GM12878 (cell line): ENCODE measurements around the gene RFC4. TPM values are rescaled to one million over a fixed set of nuclear protein-coding genes. Genes with fewer than 3 reads are reported as not detected.

Source experiments
- ATAC-seq: fragments of 200-7000 bp; cut with Tn5 transposase; 3 replicates; pipeline ENCODE4 v1.9.1; 2020; ENCODE audit warnings: mild to moderate bottlenecking, moderate library complexity
- BruUV-seq: library from RNA; stranded (reverse); fragments of 400-500 nt; replicated peaks from 2 replicates; lab custom pipeline; 2021; lab: Mats Ljungman, UMichigan
- CTCF ChIA-PET: fragments of 300-600 bp; sonication (Branson Sonifier 250); formaldehyde crosslinking; extraction: SDS; loops from one replicate; lab custom pipeline; 2021; ENCODE audit warnings: inconsistent platforms; lab: Yijun Ruan, JAX
- POLR2A ChIA-PET: fragments of 350-600 bp; formaldehyde crosslinking; extraction: SDS; loops from one replicate; lab custom pipeline; 2021; ENCODE audit warnings: inconsistent platforms; lab: Charles Lee
- RAD21 ChIA-PET: fragments of 300-600 bp; sonication (Branson Sonifier 250); formaldehyde crosslinking; loops from one replicate; lab custom pipeline; 2023; ENCODE audit warnings: antibody characterized with exemption; ENCODE audit not compliant: unreplicated experiment; lab: Charles Lee
- SMC1A ChIA-PET: fragments of 300-600 bp; sonication (Branson Sonifier 250); formaldehyde crosslinking; loops from one replicate; lab custom pipeline; 2023; ENCODE audit not compliant: unreplicated experiment, uncharacterized antibody; lab: Charles Lee
- DNase-seq: peaks from one replicate; pipeline ENCODE4 v3.0.0-alpha.2; 2011; ENCODE audit warnings: low read depth, low spot score
- FAIRE-seq: peaks from 3 replicates; lab custom pipeline; 2011; peaks lifted over from hg19 to GRCh38; lab: Jason Lieb, UNC
- H2AFZ ChIP-seq: 2 replicates; pipeline ENCODE4 v1.6.0; 2011; ENCODE audit warnings: low read depth, low read length, control low read depth; ENCODE audit not compliant: control insufficient read depth
- H3K27ac ChIP-seq: 2 replicates; pipeline ENCODE4 v1.5.1; 2011; ENCODE audit warnings: control low read depth; ENCODE audit not compliant: control insufficient read depth, insufficient read depth
- H3K27me3 ChIP-seq, 2 experiments: replicated peaks in 1 of 2; 2 replicates each; pipeline versions ENCODE4 v1.6.0 to v1.6.1; 2011; ENCODE audit warnings: low read length in 1 of 2; ENCODE audit not compliant: control insufficient read depth in 2 of 2, insufficient read depth in 2 of 2
- H3K36me3 ChIP-seq, 2 experiments: 2 replicates each; pipeline ENCODE4 v1.5.1; 2011; ENCODE audit warnings: low read length in 1 of 2; ENCODE audit not compliant: control insufficient read depth in 2 of 2, insufficient read depth in 2 of 2
- H3K4me1 ChIP-seq: 2 replicates; pipeline ENCODE4 v1.6.1; 2011; ENCODE audit warnings: mild to moderate bottlenecking, low read length, moderate library complexity, mixed read lengths; ENCODE audit not compliant: control insufficient read depth, insufficient read depth
- H3K4me2 ChIP-seq: 2 replicates; pipeline ENCODE4 v1.6.0; 2011; ENCODE audit warnings: control low read depth; ENCODE audit not compliant: control insufficient read depth, insufficient read depth
- H3K4me3 ChIP-seq: fragments of 200-600 bp; sonication (generic); 2 replicates; pipeline ENCODE4 v1.5.1; 2016
- H3K79me2 ChIP-seq: 2 replicates; pipeline ENCODE4 v1.6.0; 2011; ENCODE audit warnings: low read length; ENCODE audit not compliant: control insufficient read depth, insufficient read depth
- H3K9ac ChIP-seq: 2 replicates; pipeline ENCODE4 v1.8.0; 2011; ENCODE audit warnings: low read length, control low read depth, mixed read lengths; ENCODE audit not compliant: control insufficient read depth, insufficient read depth
- H3K9me3 ChIP-seq: replicated peaks from 3 replicates; pipeline ENCODE4 v1.5.1; 2011; ENCODE audit warnings: mild to moderate bottlenecking, low read length; ENCODE audit not compliant: control insufficient read depth, insufficient read depth
- H4K20me1 ChIP-seq: 2 replicates; pipeline ENCODE4 v1.6.0; 2011; ENCODE audit not compliant: control insufficient read depth, insufficient read depth
- BHLHE40 ChIP-seq, 2 experiments: fragments of 450-650 bp in 1 of 2; IDR thresholded peaks; 2 replicates each; pipeline ENCODE4 v1.6.1; 2011 to 2017; ENCODE audit warnings: low read depth in 2 of 2, borderline replicate concordance in 1 of 2, improper control_type of control experiment in 1 of 2, low read length in 1 of 2, mild to moderate bottlenecking in 1 of 2
- CHD2 ChIP-seq: IDR thresholded peaks from 2 replicates; pipeline ENCODE4 v1.6.1; 2011; ENCODE audit warnings: low read depth, low read length, improper control_type of control experiment, borderline replicate concordance
- EED ChIP-seq: sonication (generic); IDR thresholded peaks from 2 replicates; pipeline ENCODE4 v1.6.1; 2016; ENCODE audit warnings: antibody characterized with exemption, low read depth
- EGR1 ChIP-seq, 2 experiments: IDR thresholded peaks; 1 replicate in 1 of 2; 2 replicates in 1 of 2; pipeline ENCODE4 v1.6.1; 2011 to 2012; ENCODE audit warnings: low read depth in 2 of 2, low read length in 2 of 2, borderline replicate concordance in 1 of 2, mild to moderate bottlenecking in 1 of 2, moderate library complexity in 1 of 2
- ETV6 ChIP-seq, 2 experiments: fragments of 450-650 bp in 1 of 2; IDR thresholded peaks in 1 of 2; conservative IDR thresholded peaks in 1 of 2; 2 replicates each; pipeline ENCODE4 v1.6.1; 2014; ENCODE audit warnings: antibody characterized with exemption in 1 of 2, borderline replicate concordance in 1 of 2, low read depth in 1 of 2, mild to moderate bottlenecking in 1 of 2, moderate library complexity in 1 of 2
- FOXM1 ChIP-seq: IDR thresholded peaks from 2 replicates; pipeline ENCODE4 v1.6.1; 2012; ENCODE audit warnings: low read depth, mild to moderate bottlenecking, inconsistent platforms, low read length, moderate library complexity
- HCFC1 ChIP-seq: fragments of 150-350 bp; IDR thresholded peaks from 2 replicates; pipeline ENCODE4 v1.6.1; 2014; ENCODE audit warnings: low read length
- NFYB ChIP-seq: IDR thresholded peaks from 2 replicates; pipeline ENCODE4 v1.6.1; 2011; ENCODE audit warnings: low read depth, mild to moderate bottlenecking, low read length, improper control_type of control experiment, moderate library complexity; ENCODE audit not compliant: insufficient read depth
- NR2C2 ChIP-seq: IDR thresholded peaks from 2 replicates; pipeline ENCODE4 v1.6.1; 2011; ENCODE audit warnings: borderline replicate concordance, low read depth; ENCODE audit not compliant: control insufficient read depth, insufficient read length
- RAD21 ChIP-seq: IDR thresholded peaks from 2 replicates; pipeline ENCODE4 v1.6.1; 2011; ENCODE audit warnings: mild to moderate bottlenecking, low read depth, low read length, moderate library complexity; ENCODE audit not compliant: insufficient read depth
- RB1 ChIP-seq: fragments of 450-650 bp; formaldehyde crosslinking; IDR thresholded peaks from 2 replicates; pipeline ENCODE4 v1.6.1; 2017; ENCODE audit warnings: mild to moderate bottlenecking, borderline replicate concordance
- SREBF2 ChIP-seq: IDR thresholded peaks from 2 replicates; pipeline ENCODE4 v1.6.1; 2012; ENCODE audit warnings: mild to moderate bottlenecking, low read length
- SUZ12 ChIP-seq: fragments of 200-600 bp; sonication (generic); IDR thresholded peaks from one replicate; pipeline ENCODE4 v1.6.1; 2018; ENCODE audit warnings: antibody characterized with exemption, mild to moderate bottlenecking; ENCODE audit not compliant: unreplicated experiment
- TBL1XR1 ChIP-seq: IDR thresholded peaks from 2 replicates; pipeline ENCODE4 v1.6.1; 2012; ENCODE audit warnings: low read depth, low read length, improper control_type of control experiment
- TCF12 ChIP-seq: IDR thresholded peaks from 2 replicates; pipeline ENCODE4 v1.6.1; 2011; ENCODE audit warnings: low read depth, mild to moderate bottlenecking, low read length
- WGBS: methylation state at CpG from one replicate; pipeline ENCODE4 v1.1.6; 2016; ENCODE audit warnings: low lambda C conversion rate; ENCODE audit not compliant: insufficient replicate concordance, insufficient coverage; ENCODE audit errors: missing lambda C conversion rate; 5-methylcytosine and 5-hydroxymethylcytosine counted together
- in situ Hi-C: fragments of 300-500 bp; cut with MboI; formaldehyde crosslinking; loops from 9 replicates; pipeline ENCODE4 v1.14.3; 2018; ENCODE audit warnings: mixed read lengths
- intact Hi-C: fragments of 100-400 bp; cut with micrococcal nuclease; formaldehyde crosslinking; loops from one replicate; pipeline ENCODE4 v1.14.2; 2022; ENCODE audit not compliant: unreplicated experiment
- polyA plus RNA-seq, 11 experiments: library from polyadenylated mRNA; depleted of rRNA in 4 of 11; unstranded in 6 of 11; stranded (reverse) in 5 of 11; fragments of >200 nt; fragmentation: Nextera tagmentation in 4 of 11; fragmentation: Illumina TruSeq in 1 of 11; extraction: Ambion mirVana in 4 of 11; extraction: Trizol in 1 of 11; gene quantifications; 1 replicate in 1 of 11; 2 replicates in 10 of 11; pipeline versions ENCODE4 v1.2.1 to v1.2.3, GENCODE V29; 2011 to 2016; ENCODE audit warnings: inconsistent platforms in 2 of 11, missing spikeins in 2 of 11, low read depth in 1 of 11
- total RNA-seq, 4 experiments: library from RNA; depleted of rRNA in 3 of 4; stranded (reverse); fragments of >200 nt in 3 of 4; fragmentation: Illumina TruSeq in 1 of 4; extraction: Trizol in 1 of 4; gene quantifications; 2 replicates each; pipeline versions ENCODE4 v1.2.1 to v1.2.3, GENCODE V29; 2013 to 2021
- TF ChIP-seq, protein P1 (sequence below): IDR thresholded peaks from 2 replicates; pipeline ENCODE4 v1.6.1; 2012; ENCODE audit warnings: low read depth, low read length, improper control_type of control experiment
- TF ChIP-seq, protein P2 (sequence below), 3 experiments: IDR thresholded peaks in 2 of 3; conservative IDR thresholded peaks in 1 of 3; 2 replicates each; pipeline ENCODE4 v1.5.1; 2011; ENCODE audit warnings: low read depth in 3 of 3, low read length in 3 of 3, mild to moderate bottlenecking in 3 of 3, control low read depth in 2 of 3, moderate library complexity in 2 of 3, inconsistent platforms in 1 of 3, mixed read lengths in 1 of 3; ENCODE audit not compliant: control insufficient read depth in 2 of 3, insufficient read depth in 1 of 3; ENCODE audit errors: extremely low read depth in 1 of 3

The RFC4 gene
- total and polyA plus RNA-seq, 10 of the 15 experiments (the other 5 are each of a cell fraction or from before 2014, with no cell fraction given): 49.1 to 144 (median 112) TPM

DNA sequence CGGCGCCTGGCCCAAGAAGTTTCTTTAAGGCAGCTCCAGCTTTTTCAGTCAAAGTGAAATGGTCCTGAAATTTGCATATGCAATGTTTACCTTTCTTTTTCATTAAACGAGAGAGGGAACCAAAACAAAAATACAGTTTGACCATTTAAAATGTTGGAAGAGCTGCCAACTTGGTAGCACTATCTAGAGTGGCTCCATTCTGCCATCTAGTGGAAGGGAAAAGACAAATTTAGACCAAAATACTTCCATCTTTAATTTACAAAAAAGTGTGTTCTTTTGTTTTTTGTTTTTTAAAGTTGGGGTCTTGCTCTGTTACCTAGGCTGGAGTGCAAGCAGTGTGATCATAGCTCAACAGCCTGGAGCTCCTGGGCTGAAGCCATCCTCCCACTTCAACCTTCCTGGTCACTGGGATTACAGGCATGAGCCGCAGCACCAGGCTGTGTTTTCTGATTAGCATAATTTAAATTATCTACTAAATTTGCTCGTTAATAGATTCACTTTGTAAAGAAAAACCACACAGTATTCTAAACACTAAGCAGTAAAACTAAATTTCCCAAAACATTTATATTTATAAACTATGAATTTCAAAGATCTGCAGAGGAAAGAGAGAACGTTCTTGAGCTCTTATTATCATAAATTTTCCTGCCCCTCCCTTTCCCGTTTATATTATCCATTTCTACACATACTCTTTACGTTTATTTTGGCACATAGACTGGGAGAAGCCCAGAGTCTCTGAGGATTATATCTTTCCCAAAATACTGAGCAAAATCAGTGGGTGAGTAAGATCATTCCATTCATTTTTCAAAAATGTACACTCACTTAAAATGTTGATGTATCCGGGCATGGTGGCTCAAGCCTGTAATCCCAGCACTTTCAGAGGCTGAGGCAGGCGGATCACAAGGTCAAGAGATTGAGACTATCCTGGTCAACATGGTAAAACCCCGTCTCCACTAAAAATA is 15.4 kb upstream of the RFC4 start:
- H3K4me3 ChIP-seq: no peak overlapping the region
- in situ Hi-C loops: loop anchor here (5.0 kb wide), 1 partner anchor 204 kb away; no protein-coding TSS in a partner anchor
- no peak overlapping the region for H3K4me2 ChIP-seq
- ChIA-PET RAD21 (interaction anchor here (0.5 to 3.4 kb wide), 7 partner anchors 38 to 344 kb away, joined by 3 to 45 read pairs (median 3); no protein-coding TSS in a partner anchor), POLR2A (interaction anchor here (0.6 kb wide), 1 partner anchor 210 kb away, joined by 3 read pairs; no protein-coding TSS in a partner anchor), CTCF (interaction anchor here (0.5 to 9.3 kb wide), 27 partner anchors 9 to 1161 kb away, joined by 3 to 183 read pairs (median 4); partner anchors contain the start of gene AHSG), SMC1A (interaction anchor here (0.7 to 2.7 kb wide), 14 partner anchors 13 to 878 kb away, joined by 3 to 25 read pairs (median 4); partner anchors contain the start of genes AHSG and EIF4A2)
- H2AFZ ChIP-seq: no peak overlapping the region
- H3K27ac ChIP-seq: no peak overlapping the region
- no peaks in the 10 kb centered on the region for H3K4me1 ChIP-seq
- no peaks in the 10 kb centered on the region for H3K36me3 ChIP-seq
- 32% methylated on average over 11 of the region's 11 CpGs for WGBS
- BruUV-seq: no TSS peak
- H3K79me2 ChIP-seq: no peaks in the 10 kb centered on the region
- peaks cover 4% of the 10 kb centered on the region; the same call in 1 of the 2 replicates for H4K20me1 ChIP-seq
- no peaks in the 10 kb centered on the region for H3K9me3 ChIP-seq
- H3K9ac ChIP-seq: no peak overlapping the region
- intact Hi-C loops: loop anchor here (1.0 kb wide), 1 partner anchor 206 kb away; no protein-coding TSS in a partner anchor
- H3K27me3 ChIP-seq: peaks cover 5 to 18% of the 10 kb centered on the region in 2 experiments
- ATAC-seq (peak; percentile 52), DNase-seq (no peak), FAIRE-seq (peak; percentile 49)
- TF ChIP-seq TBL1XR1 (no peak), NR2C2 (no peak), BHLHE40 (IDR thresholded peaks at IDR 0.05; ENCODE audit: borderline replicate concordance in 1 of 2, low read depth in 2 of 2, low read length in 1 of 2) (no peak), TCF12 (no peak), RAD21 (peak; percentile 75), SREBF2 (no peak), CHD2 (no peak), EGR1 (IDR thresholded peaks at IDR 0.05; ENCODE audit: borderline replicate concordance in 1 of 2, low read depth in 2 of 2, low read length in 2 of 2) (no peak), ETV6 (conservative IDR thresholded peaks at IDR 0.05 in 1 of 2, IDR thresholded peaks at IDR 0.05 in 1 of 2; ENCODE audit: borderline replicate concordance in 1 of 2, low read depth in 1 of 2) (no peak), RB1 (no peak), FOXM1 (no peak), NFYB (no peak), HCFC1 (no peak), SUZ12 (no peak), EED (no peak)
- TF ChIP-seq, protein P1, sequence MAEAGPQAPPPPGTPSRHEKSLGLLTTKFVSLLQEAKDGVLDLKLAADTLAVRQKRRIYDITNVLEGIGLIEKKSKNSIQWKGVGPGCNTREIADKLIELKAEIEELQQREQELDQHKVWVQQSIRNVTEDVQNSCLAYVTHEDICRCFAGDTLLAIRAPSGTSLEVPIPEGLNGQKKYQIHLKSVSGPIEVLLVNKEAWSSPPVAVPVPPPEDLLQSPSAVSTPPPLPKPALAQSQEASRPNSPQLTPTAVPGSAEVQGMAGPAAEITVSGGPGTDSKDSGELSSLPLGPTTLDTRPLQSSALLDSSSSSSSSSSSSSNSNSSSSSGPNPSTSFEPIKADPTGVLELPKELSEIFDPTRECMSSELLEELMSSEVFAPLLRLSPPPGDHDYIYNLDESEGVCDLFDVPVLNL: no peak
- TF ChIP-seq, protein P2, sequence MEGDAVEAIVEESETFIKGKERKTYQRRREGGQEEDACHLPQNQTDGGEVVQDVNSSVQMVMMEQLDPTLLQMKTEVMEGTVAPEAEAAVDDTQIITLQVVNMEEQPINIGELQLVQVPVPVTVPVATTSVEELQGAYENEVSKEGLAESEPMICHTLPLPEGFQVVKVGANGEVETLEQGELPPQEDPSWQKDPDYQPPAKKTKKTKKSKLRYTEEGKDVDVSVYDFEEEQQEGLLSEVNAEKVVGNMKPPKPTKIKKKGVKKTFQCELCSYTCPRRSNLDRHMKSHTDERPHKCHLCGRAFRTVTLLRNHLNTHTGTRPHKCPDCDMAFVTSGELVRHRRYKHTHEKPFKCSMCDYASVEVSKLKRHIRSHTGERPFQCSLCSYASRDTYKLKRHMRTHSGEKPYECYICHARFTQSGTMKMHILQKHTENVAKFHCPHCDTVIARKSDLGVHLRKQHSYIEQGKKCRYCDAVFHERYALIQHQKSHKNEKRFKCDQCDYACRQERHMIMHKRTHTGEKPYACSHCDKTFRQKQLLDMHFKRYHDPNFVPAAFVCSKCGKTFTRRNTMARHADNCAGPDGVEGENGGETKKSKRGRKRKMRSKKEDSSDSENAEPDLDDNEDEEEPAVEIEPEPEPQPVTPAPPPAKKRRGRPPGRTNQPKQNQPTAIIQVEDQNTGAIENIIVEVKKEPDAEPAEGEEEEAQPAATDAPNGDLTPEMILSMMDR (IDR thresholded peaks at IDR 0.05 in 2 of 3, conservative IDR thresholded peaks at IDR 0.05 in 1 of 3; ENCODE audit: control insufficient read depth in 2 of 3, extremely low read depth in 1 of 3, insufficient read depth in 1 of 3, low read depth in 3 of 3, low read length in 3 of 3): peak; percentile 50 to 69 (median 59)
